Neutrophil (primary cell): Measurements from ENCODE around the gene WBP1.

ENCODE experiments used
- H3K27ac ChIP-seq: fragments of 200-600 bp; sonication (generic); 2 replicates; pipeline ENCODE4 v1.5.1; 2016; ENCODE audit warnings: mild to moderate bottlenecking, moderate library complexity
- H3K27me3 ChIP-seq: fragments of 200-600 bp; sonication (generic); 2 replicates; pipeline ENCODE4 v1.6.0; 2016; ENCODE audit warnings: mild to moderate bottlenecking
- H3K36me3 ChIP-seq: fragments of 200-600 bp; sonication (generic); 2 replicates; pipeline ENCODE4 v1.5.1; 2017
- H3K4me1 ChIP-seq, 2 experiments: fragments of 200-600 bp in 1 of 2; sonication (generic) in 1 of 2; 1 replicate in 1 of 2; 2 replicates in 1 of 2; pipeline versions ENCODE4 v1.5.1 to v1.6.1; 2013 to 2016; ENCODE audit warnings: low read depth in 1 of 2, low read length in 1 of 2, mild to moderate bottlenecking in 1 of 2, moderate library complexity in 1 of 2; ENCODE audit not compliant: control insufficient read depth in 1 of 2, insufficient read depth in 1 of 2
- H3K4me3 ChIP-seq, 2 experiments: fragments of 200-600 bp in 1 of 2; sonication (generic) in 1 of 2; 1 replicate in 1 of 2; 2 replicates in 1 of 2; pipeline ENCODE4 v1.5.1; 2013 to 2016; ENCODE audit warnings: low read depth in 1 of 2, low read length in 1 of 2, mild to moderate bottlenecking in 1 of 2, moderate library complexity in 1 of 2
- H3K9me3 ChIP-seq: fragments of 200-600 bp; sonication (generic); 2 replicates; pipeline ENCODE4 v1.5.1; 2016
- TF ChIP-seq, protein P1 (sequence below): fragments of 200-600 bp; sonication (generic); IDR thresholded peaks from 2 replicates; pipeline ENCODE4 v1.5.1; 2016; ENCODE audit warnings: antibody characterized with exemption

The WBP1 gene

DNA sequence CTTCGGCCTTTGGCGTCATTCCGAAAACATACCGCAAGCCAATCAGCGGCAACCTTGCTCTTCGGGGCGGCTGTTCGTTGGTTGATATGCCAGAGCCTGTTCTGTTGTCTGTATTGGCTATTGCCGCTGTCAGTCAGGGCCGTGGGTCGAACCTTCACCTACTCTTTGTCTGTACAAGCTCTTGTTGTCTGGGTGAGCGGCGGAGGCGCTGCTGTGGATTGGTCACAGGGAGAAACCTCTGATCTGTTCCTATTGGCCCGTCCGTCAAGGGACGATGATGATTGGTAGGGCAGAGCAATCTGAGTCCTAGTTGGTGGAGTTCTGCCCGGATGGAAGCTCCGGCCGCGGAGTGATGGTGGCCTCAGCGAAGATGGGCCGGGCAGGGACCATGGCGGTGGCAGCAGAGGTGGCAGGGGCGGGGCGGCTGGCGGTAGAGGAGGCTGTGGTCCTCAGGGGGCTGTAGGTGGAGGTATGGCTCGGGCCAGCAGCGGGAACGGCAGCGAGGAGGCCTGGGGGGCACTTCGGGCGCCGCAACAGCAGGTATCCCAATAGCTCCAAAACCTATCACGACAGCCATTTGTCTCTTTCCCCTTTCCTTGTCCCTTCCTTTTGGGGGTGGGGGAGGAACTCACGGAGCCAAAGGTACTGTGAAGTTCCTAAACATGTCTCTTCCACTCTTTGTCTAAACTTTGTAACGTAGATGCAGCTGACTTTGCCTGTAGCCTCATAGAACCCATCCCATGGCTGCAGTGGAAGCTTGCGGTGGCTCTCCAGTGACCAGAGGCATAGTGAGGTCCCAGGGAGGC lies at the start of gene WBP1:
Gene WBP1, plus strand, starts transcription at position 307 of the 806 bp plus-strand sequence. Its CDS starts 165 bp downstream, at position 472.
- Histone ChIP-seq H3K36me3 (peaks cover 24% of the 10 kb centered on the region), H3K9me3 (no peaks in the 10 kb centered on the region), H3K4me1 (peaks cover 40 to 44% of the 10 kb centered on the region in 2 experiments), H3K27ac (peak within 1 kb of the TSS; percentile 93), H3K4me3 (peak within 1 kb of the TSS; percentile 67 to 91), H3K27me3 (no peaks in the 10 kb centered on the region)
- TF ChIP-seq, protein P1, sequence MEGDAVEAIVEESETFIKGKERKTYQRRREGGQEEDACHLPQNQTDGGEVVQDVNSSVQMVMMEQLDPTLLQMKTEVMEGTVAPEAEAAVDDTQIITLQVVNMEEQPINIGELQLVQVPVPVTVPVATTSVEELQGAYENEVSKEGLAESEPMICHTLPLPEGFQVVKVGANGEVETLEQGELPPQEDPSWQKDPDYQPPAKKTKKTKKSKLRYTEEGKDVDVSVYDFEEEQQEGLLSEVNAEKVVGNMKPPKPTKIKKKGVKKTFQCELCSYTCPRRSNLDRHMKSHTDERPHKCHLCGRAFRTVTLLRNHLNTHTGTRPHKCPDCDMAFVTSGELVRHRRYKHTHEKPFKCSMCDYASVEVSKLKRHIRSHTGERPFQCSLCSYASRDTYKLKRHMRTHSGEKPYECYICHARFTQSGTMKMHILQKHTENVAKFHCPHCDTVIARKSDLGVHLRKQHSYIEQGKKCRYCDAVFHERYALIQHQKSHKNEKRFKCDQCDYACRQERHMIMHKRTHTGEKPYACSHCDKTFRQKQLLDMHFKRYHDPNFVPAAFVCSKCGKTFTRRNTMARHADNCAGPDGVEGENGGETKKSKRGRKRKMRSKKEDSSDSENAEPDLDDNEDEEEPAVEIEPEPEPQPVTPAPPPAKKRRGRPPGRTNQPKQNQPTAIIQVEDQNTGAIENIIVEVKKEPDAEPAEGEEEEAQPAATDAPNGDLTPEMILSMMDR, result no peak

DNA sequence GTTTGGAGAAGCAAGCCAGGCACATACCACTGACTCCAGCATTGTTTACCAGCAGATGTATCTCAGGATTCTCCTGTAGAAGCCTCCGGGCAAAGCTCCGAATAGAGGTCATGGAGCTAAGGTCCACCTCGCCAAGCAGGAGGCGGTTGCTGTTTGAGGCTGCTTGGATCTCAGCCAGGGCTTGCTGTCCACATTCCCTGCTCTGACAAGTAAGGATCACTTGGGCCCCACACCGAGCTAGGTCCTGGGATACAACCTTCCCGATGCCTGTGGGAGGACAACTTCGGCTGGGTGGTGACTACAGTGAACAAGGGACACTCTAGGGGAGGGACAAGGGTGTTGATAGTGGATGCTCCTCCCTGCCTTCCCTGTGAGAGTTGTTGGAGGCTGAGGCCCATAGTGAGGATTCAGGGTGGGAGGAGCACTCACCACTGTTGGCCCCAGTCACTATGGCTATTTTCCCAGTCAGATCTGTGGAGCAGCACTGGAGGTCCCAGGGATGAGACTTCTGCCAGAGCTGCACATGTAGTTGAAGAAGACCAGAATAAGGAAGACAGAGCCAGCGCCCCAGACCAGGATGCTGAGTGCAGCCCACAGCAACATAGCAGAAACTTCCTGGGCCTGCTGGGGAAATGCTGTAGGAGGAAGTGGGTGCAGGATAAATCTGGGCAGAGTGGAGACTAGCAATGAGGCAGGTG lies 45.1 kb upstream of the WBP1 start:
- H3K4me3 ChIP-seq, result no peak overlapping the region
- H3K9me3 ChIP-seq, result no peaks in the 10 kb centered on the region
- H3K27ac ChIP-seq, result no peak overlapping the region
- no peaks in the 10 kb centered on the region for H3K36me3 ChIP-seq
- TF ChIP-seq, protein P1, result no peak
- peaks cover 7 to 17% of the 10 kb centered on the region in 2 experiments for H3K4me1 ChIP-seq
- H3K27me3 ChIP-seq, result peaks cover 68% of the 10 kb centered on the region

DNA sequence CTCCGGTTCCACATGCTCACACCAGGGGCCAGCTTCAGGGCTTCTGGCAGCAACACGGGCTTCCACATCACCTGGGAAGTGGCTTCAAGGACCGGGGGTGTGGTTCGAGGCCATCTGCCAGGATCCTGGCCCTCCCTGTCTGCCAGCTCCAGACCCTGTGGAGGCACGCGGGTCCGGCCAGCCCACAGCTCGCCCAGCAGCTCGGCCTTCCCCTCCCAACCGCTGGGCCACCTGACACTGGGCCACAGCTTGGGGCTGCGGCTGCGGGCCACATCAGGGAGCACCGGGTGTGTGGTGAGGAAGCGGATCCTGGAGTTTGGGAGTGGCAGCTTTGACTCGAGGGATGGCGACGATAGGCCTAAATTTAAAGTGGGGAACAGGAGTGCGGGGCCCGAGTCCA lies 43.8 kb upstream of the WBP1 start:
- Histone ChIP-seq H3K4me1 (peaks cover 7 to 17% of the 10 kb centered on the region in 2 experiments), H3K4me3 (no peak overlapping the region), H3K9me3 (no peaks in the 10 kb centered on the region), H3K27me3 (peaks cover 67% of the 10 kb centered on the region), H3K27ac (no peak overlapping the region), H3K36me3 (no peaks in the 10 kb centered on the region)
- TF ChIP-seq, protein P1, result no peak

DNA sequence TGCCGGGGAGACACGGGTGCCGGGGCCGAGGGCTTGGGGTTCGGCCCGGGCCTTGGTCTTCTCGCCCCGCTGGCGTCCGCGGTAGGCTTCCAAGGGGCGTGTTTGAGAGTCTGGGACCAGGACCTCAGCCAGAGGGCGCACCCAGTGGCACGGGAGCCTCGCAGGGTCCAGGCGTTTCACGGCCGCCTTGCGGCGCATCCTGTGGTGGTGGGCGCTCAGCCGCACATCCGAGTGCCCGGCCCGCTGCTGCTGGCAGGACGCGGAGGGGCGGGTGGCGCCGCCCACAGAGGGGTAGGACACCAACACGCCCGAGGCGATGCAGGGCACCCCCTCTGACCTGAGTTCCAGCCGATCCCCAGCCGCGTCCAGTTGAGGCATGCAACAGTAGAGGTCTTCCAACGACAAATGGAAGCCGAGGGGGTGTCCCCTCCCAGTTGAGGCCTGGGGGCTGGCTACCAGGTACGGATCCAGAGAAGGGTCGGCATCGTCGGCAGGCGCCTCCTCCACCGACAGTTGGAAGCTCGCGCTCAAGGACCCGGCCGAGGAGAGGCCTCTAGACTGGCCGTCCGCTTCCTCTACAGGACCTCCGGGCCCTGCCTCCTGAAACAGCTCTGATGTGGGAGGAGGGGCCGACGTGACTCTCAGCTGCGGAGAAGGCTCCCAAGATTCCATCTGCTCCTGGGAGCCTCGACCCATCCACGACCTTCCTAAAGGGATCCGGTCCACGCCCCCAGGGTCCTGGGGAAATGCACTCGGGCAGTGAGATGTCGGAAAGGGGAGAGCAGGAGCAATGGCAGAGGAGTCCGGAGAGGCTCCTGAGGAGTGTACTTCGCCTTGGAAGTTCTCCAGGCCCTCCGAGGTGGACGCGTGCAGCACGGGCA lies 43.1 kb upstream of the WBP1 start:
- peaks cover 74% of the 10 kb centered on the region for H3K27me3 ChIP-seq
- H3K9me3 ChIP-seq, result no peaks in the 10 kb centered on the region
- peak overlapping the region in 1 of 2 experiments; percentile 19 for H3K4me3 ChIP-seq
- peaks cover 7 to 17% of the 10 kb centered on the region in 2 experiments for H3K4me1 ChIP-seq
- H3K27ac ChIP-seq, result no peak overlapping the region
- no peaks in the 10 kb centered on the region for H3K36me3 ChIP-seq
- TF ChIP-seq, protein P1, result no peak

DNA sequence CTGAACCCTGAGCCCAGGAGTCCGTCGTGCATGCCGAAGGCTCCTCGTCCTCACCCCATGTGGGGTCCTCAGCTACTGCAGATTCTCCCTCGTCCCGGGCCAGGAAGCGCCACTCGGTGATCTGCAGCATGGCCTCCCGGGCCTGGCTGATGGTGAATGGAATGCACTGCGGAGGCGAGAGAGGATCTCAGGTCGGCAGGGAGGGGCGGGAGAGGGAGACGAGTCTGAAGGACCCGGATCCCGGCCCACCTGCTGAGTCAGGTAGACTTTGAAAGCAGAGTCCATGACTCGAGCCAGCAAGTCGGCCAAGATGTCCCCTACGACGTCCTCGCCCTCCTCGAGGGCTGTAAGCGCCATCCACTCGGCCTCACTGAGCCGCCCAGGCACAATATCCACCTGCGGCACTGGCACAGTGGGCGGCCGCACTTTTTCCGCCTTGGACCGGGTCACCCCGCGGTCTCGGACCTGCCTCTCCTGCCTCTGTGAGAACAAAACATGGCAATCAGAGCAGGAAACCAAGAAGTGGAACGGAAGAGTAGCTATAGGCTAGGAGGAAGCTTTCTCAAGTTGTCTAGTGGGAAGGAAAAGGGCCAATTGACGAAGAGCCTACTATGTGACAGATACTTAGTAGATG lies 42.4 kb upstream of the WBP1 start:
- Histone ChIP-seq H3K9me3 (no peaks in the 10 kb centered on the region), H3K27me3 (peaks cover 81% of the 10 kb centered on the region), H3K27ac (no peak overlapping the region), H3K4me3 (peak overlapping the region in 1 of 2 experiments; percentile 19), H3K36me3 (no peaks in the 10 kb centered on the region), H3K4me1 (peaks cover 12 to 20% of the 10 kb centered on the region in 2 experiments)
- TF ChIP-seq, protein P1, result no peak
